ENCODE data around the gene QSER1. TPM values are rescaled to one million over a fixed set of nuclear protein-coding genes. Genes with fewer than 3 reads are reported as not detected.
"Not testable (repeated sequence)": the region's sequence is repeated elsewhere in the genome, so short reads cannot be mapped to it uniquely, and the experiment has no call there.

QSER1 gene
- total RNA-seq, 1 donor: 38.1 TPM

- TF ChIP-seq, protein P1, sequence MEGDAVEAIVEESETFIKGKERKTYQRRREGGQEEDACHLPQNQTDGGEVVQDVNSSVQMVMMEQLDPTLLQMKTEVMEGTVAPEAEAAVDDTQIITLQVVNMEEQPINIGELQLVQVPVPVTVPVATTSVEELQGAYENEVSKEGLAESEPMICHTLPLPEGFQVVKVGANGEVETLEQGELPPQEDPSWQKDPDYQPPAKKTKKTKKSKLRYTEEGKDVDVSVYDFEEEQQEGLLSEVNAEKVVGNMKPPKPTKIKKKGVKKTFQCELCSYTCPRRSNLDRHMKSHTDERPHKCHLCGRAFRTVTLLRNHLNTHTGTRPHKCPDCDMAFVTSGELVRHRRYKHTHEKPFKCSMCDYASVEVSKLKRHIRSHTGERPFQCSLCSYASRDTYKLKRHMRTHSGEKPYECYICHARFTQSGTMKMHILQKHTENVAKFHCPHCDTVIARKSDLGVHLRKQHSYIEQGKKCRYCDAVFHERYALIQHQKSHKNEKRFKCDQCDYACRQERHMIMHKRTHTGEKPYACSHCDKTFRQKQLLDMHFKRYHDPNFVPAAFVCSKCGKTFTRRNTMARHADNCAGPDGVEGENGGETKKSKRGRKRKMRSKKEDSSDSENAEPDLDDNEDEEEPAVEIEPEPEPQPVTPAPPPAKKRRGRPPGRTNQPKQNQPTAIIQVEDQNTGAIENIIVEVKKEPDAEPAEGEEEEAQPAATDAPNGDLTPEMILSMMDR (IDR thresholded peaks at IDR 0.05; ENCODE audit: insufficient read depth, low read length): no peak
- peak; percentile 9 for DNase-seq (ENCODE audit: low read depth)
- H3K4me3 ChIP-seq (ENCODE audit: low read depth, low read length): no peak overlapping the region
Measured at GRCh38 chr11:32931606-32932005, 39.0 kb downstream of the QSER1 start.

DNA sequence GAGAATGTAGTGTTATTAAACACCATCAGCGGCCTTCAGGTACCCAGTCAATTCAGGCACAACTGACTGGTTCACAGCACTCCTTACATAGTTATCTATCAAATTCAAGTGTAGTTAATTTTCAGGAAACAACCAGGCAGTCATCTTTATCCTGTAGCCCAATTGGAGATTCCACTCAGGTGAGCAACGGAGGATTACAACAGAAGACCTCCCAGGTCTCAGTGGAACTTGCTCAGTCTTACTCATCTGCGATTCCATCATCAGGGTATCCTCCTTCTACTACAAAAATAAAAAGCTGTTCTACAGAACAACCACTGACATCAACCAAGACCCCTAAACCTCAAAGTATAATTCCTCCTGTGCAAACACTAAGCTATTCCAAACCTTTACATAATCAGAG lies 39.6 kb downstream of the QSER1 start:
- TF ChIP-seq, protein P1 (IDR thresholded peaks at IDR 0.05; ENCODE audit: insufficient read depth, low read length): no peak
- DNase-seq (ENCODE audit: low read depth): no peak
- H3K4me3 ChIP-seq (ENCODE audit: low read depth, low read length): no peak overlapping the region

- peak; percentile 5 for DNase-seq (ENCODE audit: low read depth)
- TF ChIP-seq, protein P1 (IDR thresholded peaks at IDR 0.05; ENCODE audit: insufficient read depth, low read length): no peak
- no peak overlapping the region for H3K4me3 ChIP-seq (ENCODE audit: low read depth, low read length)
Measured at GRCh38 chr11:32935462-32936029, 42.9 kb downstream of the QSER1 start.

DNA sequence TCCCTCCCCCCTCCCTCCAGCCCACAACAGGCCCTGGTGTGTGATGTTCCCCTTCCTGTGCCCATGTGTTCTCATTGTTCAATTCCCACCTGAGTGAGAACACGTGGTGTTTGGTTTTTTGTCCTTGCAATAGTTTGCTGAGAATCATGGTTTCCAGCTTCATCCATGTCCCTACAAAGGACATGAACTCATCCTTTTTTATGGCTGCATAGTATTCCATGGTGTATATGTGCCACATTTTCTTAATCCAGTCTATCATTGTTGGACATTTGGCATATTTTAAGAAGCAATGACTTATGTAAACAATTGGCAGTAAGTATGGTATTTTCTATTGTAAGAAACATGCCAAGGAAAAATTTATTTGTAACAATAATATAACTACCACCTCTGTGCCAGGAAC lies 43.6 kb downstream of the QSER1 start:
- not testable (repeated sequence) for H3K4me3 ChIP-seq (ENCODE audit: low read depth, low read length); DNase-seq (ENCODE audit: low read depth)

GRCh38 chr11:32937283-32937682 lies 44.7 kb downstream of the QSER1 start:
- DNase-seq (ENCODE audit: low read depth); H3K4me3 ChIP-seq (ENCODE audit: low read depth, low read length): not testable (repeated sequence)

DNA sequence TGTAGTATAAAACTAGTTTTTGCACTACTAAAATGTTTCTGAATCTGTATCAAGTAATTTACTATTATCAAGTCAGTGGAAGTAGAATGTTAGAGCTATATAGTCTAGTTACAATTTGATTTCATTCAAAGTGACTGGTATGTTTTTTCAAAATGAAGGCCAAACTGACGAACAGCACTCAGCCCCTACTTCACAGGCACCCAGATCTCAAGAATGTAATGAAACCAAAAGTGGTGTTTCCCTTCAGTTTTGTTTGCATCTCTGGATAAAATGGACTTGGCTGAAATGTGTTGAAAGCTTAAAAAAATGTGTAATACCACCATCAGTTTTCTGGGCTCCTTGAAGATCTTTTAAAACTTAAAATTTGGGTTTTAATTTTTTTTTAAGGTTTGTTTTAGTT lies 46.4 kb downstream of the QSER1 start:
- TF ChIP-seq, protein P1 (IDR thresholded peaks at IDR 0.05; ENCODE audit: insufficient read depth, low read length): no peak
- H3K4me3 ChIP-seq (ENCODE audit: low read depth, low read length): no peak overlapping the region
- DNase-seq (ENCODE audit: low read depth): peak; percentile 10

- peak; percentile 7 for DNase-seq (ENCODE audit: low read depth)
- TF ChIP-seq, protein P1 (IDR thresholded peaks at IDR 0.05; ENCODE audit: insufficient read depth, low read length): no peak
- H3K4me3 ChIP-seq (ENCODE audit: low read depth, low read length): no peak overlapping the region
Measured at GRCh38 chr11:32939866-32940265, 47.3 kb downstream of the QSER1 start.

GRCh38 chr11:32940865-32941264 lies 48.3 kb downstream of the QSER1 start:
- TF ChIP-seq, protein P1 (IDR thresholded peaks at IDR 0.05; ENCODE audit: insufficient read depth, low read length): no peak
- no peak for DNase-seq (ENCODE audit: low read depth)
- no peak overlapping the region for H3K4me3 ChIP-seq (ENCODE audit: low read depth, low read length)
